WTC11 (cell line): ENCODE measurements around the gene CHTOP. TPM values are rescaled to one million over a fixed set of nuclear protein-coding genes. Genes with fewer than 3 reads are reported as not detected.

Experiments
- ATAC-seq: fragments of 200-7000 bp; cut with Tn5 transposase; 2 replicates; pipeline ENCODE4 v1.10.0; 2021; ENCODE audit warnings: mild to moderate bottlenecking, moderate library complexity
- CTCF ChIA-PET: fragments of 300-600 bp; sonication (Branson Sonifier 250); formaldehyde crosslinking; loops from one replicate; lab custom pipeline; 2021; ENCODE audit warnings: antibody characterized with exemption; lab: Charles Lee
- POLR2A ChIA-PET: fragments of 350-600 bp; sonication (Branson Sonifier 250); formaldehyde crosslinking; loops from one replicate; lab custom pipeline; 2021; ENCODE audit warnings: antibody characterized with exemption; lab: Charles Lee
- DNase-seq: peaks from one replicate; pipeline ENCODE4 v3.0.0; 2021; ENCODE audit warnings: low spot score
- H3K27ac Mint-ChIP-seq: 2 replicates; pipeline ENCODE4 v1.8.0; 2021; ENCODE audit warnings: mixed read lengths
- H3K27me3 Mint-ChIP-seq: 2 replicates; pipeline ENCODE4 v1.8.0; 2021; ENCODE audit warnings: low read depth, mild to moderate bottlenecking, moderate library complexity, mixed read lengths
- H3K36me3 Mint-ChIP-seq: 2 replicates; pipeline ENCODE4 v1.8.0; 2021; ENCODE audit warnings: mixed read lengths
- H3K4me1 Mint-ChIP-seq: 2 replicates; pipeline ENCODE4 v1.8.0; 2022; ENCODE audit warnings: mixed read lengths
- H3K4me3 Mint-ChIP-seq: 2 replicates; pipeline ENCODE4 v1.8.0; 2021; ENCODE audit warnings: mild to moderate bottlenecking, moderate library complexity, mixed read lengths
- H3K9me3 Mint-ChIP-seq: 2 replicates; pipeline ENCODE4 v1.8.0; 2021; ENCODE audit warnings: mixed read lengths
- FOXK1 ChIP-seq: sonication (generic); formaldehyde crosslinking; IDR thresholded peaks from 2 replicates; pipeline ENCODE4 v1.8.0; 2022; ENCODE audit warnings: mild to moderate bottlenecking, moderate library complexity, missing genetic modification reagents
- GRHL2 ChIP-seq: fragments of 250-450 bp; sonication (Bioruptor Pico); IDR thresholded peaks from 2 replicates; pipeline ENCODE4 v1.8.0; 2022; ENCODE audit warnings: mild to moderate bottlenecking, moderate library complexity; ENCODE audit not compliant: insufficient replicate concordance, severe bottlenecking
- JAZF1 ChIP-seq: fragments of 250-450 bp; sonication (Bioruptor Pico); IDR thresholded peaks from 2 replicates; pipeline ENCODE4 v1.9.0; 2021; ENCODE audit warnings: moderate library complexity, mild to moderate bottlenecking, inconsistent platforms
- RELA ChIP-seq: sonication (generic); formaldehyde crosslinking; IDR thresholded peaks from 2 replicates; pipeline ENCODE4 v1.8.1; 2022; ENCODE audit warnings: missing genetic modification reagents, mild to moderate bottlenecking, borderline replicate concordance
- SMAD4 ChIP-seq: sonication (generic); formaldehyde crosslinking; IDR thresholded peaks from 2 replicates; pipeline ENCODE4 v1.8.0; 2022; ENCODE audit warnings: mild to moderate bottlenecking, missing genetic modification reagents
- SOX15 ChIP-seq: fragments of 250-450 bp; sonication (Bioruptor Pico); IDR thresholded peaks from 2 replicates; pipeline ENCODE4 v1.9.0; 2021; ENCODE audit warnings: mild to moderate bottlenecking
- ZNF232 ChIP-seq: sonication (generic); formaldehyde crosslinking; IDR thresholded peaks from 2 replicates; pipeline ENCODE4 v1.8.0; 2022; ENCODE audit warnings: mild to moderate bottlenecking, missing genetic modification reagents
- ZNF263 ChIP-seq: sonication (generic); formaldehyde crosslinking; IDR thresholded peaks from 2 replicates; pipeline ENCODE4 v1.8.1; 2022; ENCODE audit warnings: low read depth, mild to moderate bottlenecking, moderate library complexity, missing genetic modification reagents
- ZNF396 ChIP-seq: fragments of 250-450 bp; sonication (Bioruptor Pico); IDR thresholded peaks from 2 replicates; pipeline ENCODE4 v1.8.0; 2021; ENCODE audit warnings: mild to moderate bottlenecking, moderate library complexity, borderline replicate concordance
- total RNA-seq: library from RNA; stranded (reverse); gene quantifications from 3 replicates; pipeline ENCODE4 v1.2.3, GENCODE V29; 2021
- TF ChIP-seq, protein P1 (sequence below): fragments of 250-450 bp; sonication (Bioruptor Pico); IDR thresholded peaks from 2 replicates; pipeline ENCODE4 v1.9.0; 2021; ENCODE audit warnings: mild to moderate bottlenecking, borderline replicate concordance
- TF ChIP-seq, protein P2 (sequence below): sonication (generic); formaldehyde crosslinking; IDR thresholded peaks from 2 replicates; pipeline ENCODE4 v1.8.0; 2022; ENCODE audit warnings: mild to moderate bottlenecking, missing genetic modification reagents
- TF ChIP-seq, protein P3 (sequence below): fragments of 250-450 bp; sonication (Bioruptor Pico); IDR thresholded peaks from 2 replicates; pipeline ENCODE4 v1.9.0; 2021; ENCODE audit warnings: moderate library complexity, mild to moderate bottlenecking, inconsistent platforms, borderline replicate concordance
- TF ChIP-seq, protein P4 (sequence below): sonication (generic); formaldehyde crosslinking; IDR thresholded peaks from 2 replicates; pipeline ENCODE4 v1.8.0; 2022; ENCODE audit warnings: mild to moderate bottlenecking, missing genetic modification reagents
- TF ChIP-seq, protein P5 (sequence below): sonication (generic); formaldehyde crosslinking; IDR thresholded peaks from 2 replicates; pipeline ENCODE4 v1.8.1; 2022; ENCODE audit warnings: mild to moderate bottlenecking, missing genetic modification reagents, moderate library complexity, borderline replicate concordance
- TF ChIP-seq, protein P6 (sequence below): sonication (generic); formaldehyde crosslinking; IDR thresholded peaks from 2 replicates; pipeline ENCODE4 v1.8.1; 2023; ENCODE audit warnings: mild to moderate bottlenecking, missing genetic modification reagents, borderline replicate concordance

Gene CHTOP
- total RNA-seq, 1 experiment from 2014 or later, result 101 TPM

DNA sequence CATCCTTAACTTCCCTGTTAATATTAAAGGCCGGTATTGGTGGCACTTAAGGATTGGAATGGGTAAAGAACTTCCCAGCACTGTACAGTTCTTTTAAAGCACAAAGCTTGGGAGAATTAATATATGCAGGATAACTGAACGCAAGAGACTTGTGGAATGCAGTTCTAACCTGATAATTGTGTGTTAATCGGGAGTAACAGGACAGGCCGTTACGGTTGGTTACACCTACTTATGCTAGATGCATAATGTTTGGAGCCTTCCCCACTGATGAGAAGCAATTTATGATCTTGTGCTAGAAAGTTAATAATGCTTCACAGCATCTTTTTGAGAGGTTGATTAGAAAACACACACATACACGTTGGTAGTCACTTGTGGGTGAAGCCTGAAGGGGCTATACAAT lies 7.0 kb downstream of the CHTOP start (continued):
- TF ChIP-seq, protein P1, sequence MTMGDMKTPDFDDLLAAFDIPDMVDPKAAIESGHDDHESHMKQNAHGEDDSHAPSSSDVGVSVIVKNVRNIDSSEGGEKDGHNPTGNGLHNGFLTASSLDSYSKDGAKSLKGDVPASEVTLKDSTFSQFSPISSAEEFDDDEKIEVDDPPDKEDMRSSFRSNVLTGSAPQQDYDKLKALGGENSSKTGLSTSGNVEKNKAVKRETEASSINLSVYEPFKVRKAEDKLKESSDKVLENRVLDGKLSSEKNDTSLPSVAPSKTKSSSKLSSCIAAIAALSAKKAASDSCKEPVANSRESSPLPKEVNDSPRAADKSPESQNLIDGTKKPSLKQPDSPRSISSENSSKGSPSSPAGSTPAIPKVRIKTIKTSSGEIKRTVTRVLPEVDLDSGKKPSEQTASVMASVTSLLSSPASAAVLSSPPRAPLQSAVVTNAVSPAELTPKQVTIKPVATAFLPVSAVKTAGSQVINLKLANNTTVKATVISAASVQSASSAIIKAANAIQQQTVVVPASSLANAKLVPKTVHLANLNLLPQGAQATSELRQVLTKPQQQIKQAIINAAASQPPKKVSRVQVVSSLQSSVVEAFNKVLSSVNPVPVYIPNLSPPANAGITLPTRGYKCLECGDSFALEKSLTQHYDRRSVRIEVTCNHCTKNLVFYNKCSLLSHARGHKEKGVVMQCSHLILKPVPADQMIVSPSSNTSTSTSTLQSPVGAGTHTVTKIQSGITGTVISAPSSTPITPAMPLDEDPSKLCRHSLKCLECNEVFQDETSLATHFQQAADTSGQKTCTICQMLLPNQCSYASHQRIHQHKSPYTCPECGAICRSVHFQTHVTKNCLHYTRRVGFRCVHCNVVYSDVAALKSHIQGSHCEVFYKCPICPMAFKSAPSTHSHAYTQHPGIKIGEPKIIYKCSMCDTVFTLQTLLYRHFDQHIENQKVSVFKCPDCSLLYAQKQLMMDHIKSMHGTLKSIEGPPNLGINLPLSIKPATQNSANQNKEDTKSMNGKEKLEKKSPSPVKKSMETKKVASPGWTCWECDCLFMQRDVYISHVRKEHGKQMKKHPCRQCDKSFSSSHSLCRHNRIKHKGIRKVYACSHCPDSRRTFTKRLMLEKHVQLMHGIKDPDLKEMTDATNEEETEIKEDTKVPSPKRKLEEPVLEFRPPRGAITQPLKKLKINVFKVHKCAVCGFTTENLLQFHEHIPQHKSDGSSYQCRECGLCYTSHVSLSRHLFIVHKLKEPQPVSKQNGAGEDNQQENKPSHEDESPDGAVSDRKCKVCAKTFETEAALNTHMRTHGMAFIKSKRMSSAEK (CRISPR knock-in tag), result no peak
- no peak for TF ChIP-seq ZNF263
- no peak for TF ChIP-seq SMAD4 (CRISPR knock-in tag)
- TF ChIP-seq ZNF396, result no peak
- TF ChIP-seq, protein P2, sequence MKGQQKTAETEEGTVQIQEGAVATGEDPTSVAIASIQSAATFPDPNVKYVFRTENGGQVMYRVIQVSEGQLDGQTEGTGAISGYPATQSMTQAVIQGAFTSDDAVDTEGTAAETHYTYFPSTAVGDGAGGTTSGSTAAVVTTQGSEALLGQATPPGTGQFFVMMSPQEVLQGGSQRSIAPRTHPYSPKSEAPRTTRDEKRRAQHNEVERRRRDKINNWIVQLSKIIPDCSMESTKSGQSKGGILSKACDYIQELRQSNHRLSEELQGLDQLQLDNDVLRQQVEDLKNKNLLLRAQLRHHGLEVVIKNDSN (CRISPR knock-in tag), result no peak
- no peak for TF ChIP-seq JAZF1 (CRISPR knock-in tag)
- TF ChIP-seq, protein P3, sequence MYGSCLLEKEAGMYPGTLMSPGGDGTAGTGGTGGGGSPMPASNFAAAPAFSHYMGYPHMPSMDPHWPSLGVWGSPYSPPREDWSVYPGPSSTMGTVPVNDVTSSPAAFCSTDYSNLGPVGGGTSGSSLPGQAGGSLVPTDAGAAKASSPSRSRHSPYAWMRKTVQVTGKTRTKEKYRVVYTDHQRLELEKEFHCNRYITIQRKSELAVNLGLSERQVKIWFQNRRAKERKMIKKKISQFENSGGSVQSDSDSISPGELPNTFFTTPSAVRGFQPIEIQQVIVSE (CRISPR knock-in tag), result no peak

DNA sequence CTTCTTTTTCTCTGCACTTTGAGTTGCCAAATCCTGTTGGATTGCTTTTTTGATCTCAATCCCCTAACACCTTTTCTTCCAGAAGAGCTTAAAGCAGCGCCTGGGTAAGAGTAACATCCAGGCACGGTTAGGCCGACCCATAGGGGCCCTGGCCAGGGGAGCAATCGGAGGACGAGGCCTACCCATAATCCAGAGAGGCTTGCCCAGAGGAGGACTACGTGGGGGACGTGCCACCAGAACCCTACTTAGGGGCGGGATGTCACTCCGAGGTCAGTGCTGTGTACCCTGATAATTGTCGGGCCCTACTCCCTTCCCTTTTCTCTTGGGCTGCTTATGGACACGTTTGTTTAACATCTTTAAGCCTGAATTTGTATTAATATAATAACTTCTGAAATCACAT lies 8.3 kb downstream of the CHTOP start:
- ChIA-PET POLR2A (interaction anchor here (2.4 kb wide), 1 partner anchor 8 kb away, joined by 9 read pairs; the partner anchor contains the start of gene CHTOP), CTCF (interaction anchor here (1.2 kb wide), 1 partner anchor 13 kb away, joined by 4 read pairs; no protein-coding TSS in a partner anchor)
- no peak overlapping the region for H3K27ac Mint-ChIP-seq
- H3K4me3 Mint-ChIP-seq, result no peak overlapping the region
- no peaks in the 10 kb centered on the region for H3K27me3 Mint-ChIP-seq
- ATAC-seq, result no peak
- peaks cover 80% of the 10 kb centered on the region for H3K36me3 Mint-ChIP-seq
- H3K4me1 Mint-ChIP-seq, result peaks cover 2% of the 10 kb centered on the region
- H3K9me3 Mint-ChIP-seq, result no peaks in the 10 kb centered on the region
- DNase-seq, result no peak
- TF ChIP-seq ZNF232 (CRISPR knock-in tag), result no peak
- TF ChIP-seq, protein P4, sequence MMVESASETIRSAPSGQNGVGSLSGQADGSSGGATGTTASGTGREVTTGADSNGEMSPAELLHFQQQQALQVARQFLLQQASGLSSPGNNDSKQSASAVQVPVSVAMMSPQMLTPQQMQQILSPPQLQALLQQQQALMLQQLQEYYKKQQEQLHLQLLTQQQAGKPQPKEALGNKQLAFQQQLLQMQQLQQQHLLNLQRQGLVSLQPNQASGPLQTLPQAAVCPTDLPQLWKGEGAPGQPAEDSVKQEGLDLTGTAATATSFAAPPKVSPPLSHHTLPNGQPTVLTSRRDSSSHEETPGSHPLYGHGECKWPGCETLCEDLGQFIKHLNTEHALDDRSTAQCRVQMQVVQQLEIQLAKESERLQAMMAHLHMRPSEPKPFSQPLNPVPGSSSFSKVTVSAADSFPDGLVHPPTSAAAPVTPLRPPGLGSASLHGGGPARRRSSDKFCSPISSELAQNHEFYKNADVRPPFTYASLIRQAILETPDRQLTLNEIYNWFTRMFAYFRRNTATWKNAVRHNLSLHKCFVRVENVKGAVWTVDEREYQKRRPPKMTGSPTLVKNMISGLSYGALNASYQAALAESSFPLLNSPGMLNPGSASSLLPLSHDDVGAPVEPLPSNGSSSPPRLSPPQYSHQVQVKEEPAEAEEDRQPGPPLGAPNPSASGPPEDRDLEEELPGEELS (CRISPR knock-in tag), result no peak
- TF ChIP-seq GRHL2 (CRISPR knock-in tag), result no peak
- TF ChIP-seq, protein P5, sequence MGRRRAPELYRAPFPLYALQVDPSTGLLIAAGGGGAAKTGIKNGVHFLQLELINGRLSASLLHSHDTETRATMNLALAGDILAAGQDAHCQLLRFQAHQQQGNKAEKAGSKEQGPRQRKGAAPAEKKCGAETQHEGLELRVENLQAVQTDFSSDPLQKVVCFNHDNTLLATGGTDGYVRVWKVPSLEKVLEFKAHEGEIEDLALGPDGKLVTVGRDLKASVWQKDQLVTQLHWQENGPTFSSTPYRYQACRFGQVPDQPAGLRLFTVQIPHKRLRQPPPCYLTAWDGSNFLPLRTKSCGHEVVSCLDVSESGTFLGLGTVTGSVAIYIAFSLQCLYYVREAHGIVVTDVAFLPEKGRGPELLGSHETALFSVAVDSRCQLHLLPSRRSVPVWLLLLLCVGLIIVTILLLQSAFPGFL (CRISPR knock-in tag), result no peak
- no peak for TF ChIP-seq FOXK1 (CRISPR knock-in tag)
- TF ChIP-seq, protein P6, sequence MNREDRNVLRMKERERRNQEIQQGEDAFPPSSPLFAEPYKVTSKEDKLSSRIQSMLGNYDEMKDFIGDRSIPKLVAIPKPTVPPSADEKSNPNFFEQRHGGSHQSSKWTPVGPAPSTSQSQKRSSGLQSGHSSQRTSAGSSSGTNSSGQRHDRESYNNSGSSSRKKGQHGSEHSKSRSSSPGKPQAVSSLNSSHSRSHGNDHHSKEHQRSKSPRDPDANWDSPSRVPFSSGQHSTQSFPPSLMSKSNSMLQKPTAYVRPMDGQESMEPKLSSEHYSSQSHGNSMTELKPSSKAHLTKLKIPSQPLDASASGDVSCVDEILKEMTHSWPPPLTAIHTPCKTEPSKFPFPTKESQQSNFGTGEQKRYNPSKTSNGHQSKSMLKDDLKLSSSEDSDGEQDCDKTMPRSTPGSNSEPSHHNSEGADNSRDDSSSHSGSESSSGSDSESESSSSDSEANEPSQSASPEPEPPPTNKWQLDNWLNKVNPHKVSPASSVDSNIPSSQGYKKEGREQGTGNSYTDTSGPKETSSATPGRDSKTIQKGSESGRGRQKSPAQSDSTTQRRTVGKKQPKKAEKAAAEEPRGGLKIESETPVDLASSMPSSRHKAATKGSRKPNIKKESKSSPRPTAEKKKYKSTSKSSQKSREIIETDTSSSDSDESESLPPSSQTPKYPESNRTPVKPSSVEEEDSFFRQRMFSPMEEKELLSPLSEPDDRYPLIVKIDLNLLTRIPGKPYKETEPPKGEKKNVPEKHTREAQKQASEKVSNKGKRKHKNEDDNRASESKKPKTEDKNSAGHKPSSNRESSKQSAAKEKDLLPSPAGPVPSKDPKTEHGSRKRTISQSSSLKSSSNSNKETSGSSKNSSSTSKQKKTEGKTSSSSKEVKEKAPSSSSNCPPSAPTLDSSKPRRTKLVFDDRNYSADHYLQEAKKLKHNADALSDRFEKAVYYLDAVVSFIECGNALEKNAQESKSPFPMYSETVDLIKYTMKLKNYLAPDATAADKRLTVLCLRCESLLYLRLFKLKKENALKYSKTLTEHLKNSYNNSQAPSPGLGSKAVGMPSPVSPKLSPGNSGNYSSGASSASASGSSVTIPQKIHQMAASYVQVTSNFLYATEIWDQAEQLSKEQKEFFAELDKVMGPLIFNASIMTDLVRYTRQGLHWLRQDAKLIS (CRISPR knock-in tag), result no peak
- no peak for TF ChIP-seq SOX15 (CRISPR knock-in tag)
- TF ChIP-seq RELA (CRISPR knock-in tag), result no peak
- TF ChIP-seq SMAD4 (CRISPR knock-in tag), result no peak
